HL-60 (cell line): ENCODE measurements around the gene SRPX.

Experiments used
- GABPA ChIP-seq: IDR thresholded peaks from 2 replicates; pipeline ENCODE4 v1.6.1; 2012; ENCODE audit warnings: low read depth
- POLR2AphosphoS5 ChIP-seq: IDR thresholded peaks from 2 replicates; pipeline ENCODE4 v1.6.1; 2012; ENCODE audit warnings: low read depth
- TF ChIP-seq, protein P1 (sequence below): IDR thresholded peaks from one replicate; pipeline ENCODE4 v1.5.1; 2011; ENCODE audit warnings: low read length, control low read depth, inconsistent platforms; ENCODE audit not compliant: insufficient read depth
- TF ChIP-seq, protein P2 (sequence below): IDR thresholded peaks from 2 replicates; pipeline ENCODE4 v1.6.1; 2012; ENCODE audit warnings: low read depth; ENCODE audit not compliant: insufficient replicate concordance

DNA sequence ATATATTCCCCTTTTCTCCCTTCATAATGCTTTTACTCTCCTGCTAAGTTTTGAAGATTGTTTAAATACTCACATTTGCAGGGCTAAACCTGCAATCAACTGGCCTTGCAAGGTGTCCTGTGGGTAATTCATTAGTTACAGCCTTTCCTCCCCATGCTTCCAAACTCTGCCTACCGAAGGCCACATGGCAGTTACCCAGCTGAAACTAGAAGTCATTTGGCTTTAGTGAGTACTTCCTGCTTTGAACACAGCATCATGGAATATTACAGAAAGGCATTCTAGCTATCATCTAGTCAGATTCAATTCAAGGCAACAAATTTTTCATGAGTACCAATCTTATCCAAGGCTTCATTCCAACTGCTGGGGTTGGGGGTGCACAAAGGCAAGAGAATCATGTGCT, 55.6 kb downstream of the SRPX start:
- TF ChIP-seq POLR2AphosphoS5, result no peak
- TF ChIP-seq, protein P1, sequence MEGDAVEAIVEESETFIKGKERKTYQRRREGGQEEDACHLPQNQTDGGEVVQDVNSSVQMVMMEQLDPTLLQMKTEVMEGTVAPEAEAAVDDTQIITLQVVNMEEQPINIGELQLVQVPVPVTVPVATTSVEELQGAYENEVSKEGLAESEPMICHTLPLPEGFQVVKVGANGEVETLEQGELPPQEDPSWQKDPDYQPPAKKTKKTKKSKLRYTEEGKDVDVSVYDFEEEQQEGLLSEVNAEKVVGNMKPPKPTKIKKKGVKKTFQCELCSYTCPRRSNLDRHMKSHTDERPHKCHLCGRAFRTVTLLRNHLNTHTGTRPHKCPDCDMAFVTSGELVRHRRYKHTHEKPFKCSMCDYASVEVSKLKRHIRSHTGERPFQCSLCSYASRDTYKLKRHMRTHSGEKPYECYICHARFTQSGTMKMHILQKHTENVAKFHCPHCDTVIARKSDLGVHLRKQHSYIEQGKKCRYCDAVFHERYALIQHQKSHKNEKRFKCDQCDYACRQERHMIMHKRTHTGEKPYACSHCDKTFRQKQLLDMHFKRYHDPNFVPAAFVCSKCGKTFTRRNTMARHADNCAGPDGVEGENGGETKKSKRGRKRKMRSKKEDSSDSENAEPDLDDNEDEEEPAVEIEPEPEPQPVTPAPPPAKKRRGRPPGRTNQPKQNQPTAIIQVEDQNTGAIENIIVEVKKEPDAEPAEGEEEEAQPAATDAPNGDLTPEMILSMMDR, result no peak
- no peak for TF ChIP-seq GABPA
- TF ChIP-seq, protein P2, sequence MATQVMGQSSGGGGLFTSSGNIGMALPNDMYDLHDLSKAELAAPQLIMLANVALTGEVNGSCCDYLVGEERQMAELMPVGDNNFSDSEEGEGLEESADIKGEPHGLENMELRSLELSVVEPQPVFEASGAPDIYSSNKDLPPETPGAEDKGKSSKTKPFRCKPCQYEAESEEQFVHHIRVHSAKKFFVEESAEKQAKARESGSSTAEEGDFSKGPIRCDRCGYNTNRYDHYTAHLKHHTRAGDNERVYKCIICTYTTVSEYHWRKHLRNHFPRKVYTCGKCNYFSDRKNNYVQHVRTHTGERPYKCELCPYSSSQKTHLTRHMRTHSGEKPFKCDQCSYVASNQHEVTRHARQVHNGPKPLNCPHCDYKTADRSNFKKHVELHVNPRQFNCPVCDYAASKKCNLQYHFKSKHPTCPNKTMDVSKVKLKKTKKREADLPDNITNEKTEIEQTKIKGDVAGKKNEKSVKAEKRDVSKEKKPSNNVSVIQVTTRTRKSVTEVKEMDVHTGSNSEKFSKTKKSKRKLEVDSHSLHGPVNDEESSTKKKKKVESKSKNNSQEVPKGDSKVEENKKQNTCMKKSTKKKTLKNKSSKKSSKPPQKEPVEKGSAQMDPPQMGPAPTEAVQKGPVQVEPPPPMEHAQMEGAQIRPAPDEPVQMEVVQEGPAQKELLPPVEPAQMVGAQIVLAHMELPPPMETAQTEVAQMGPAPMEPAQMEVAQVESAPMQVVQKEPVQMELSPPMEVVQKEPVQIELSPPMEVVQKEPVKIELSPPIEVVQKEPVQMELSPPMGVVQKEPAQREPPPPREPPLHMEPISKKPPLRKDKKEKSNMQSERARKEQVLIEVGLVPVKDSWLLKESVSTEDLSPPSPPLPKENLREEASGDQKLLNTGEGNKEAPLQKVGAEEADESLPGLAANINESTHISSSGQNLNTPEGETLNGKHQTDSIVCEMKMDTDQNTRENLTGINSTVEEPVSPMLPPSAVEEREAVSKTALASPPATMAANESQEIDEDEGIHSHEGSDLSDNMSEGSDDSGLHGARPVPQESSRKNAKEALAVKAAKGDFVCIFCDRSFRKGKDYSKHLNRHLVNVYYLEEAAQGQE, result no peak
